Measurements from ENCODE around the gene CYP4F12. TPM values are rescaled to one million over a fixed set of nuclear protein-coding genes. Genes with fewer than 3 reads are reported as not detected.

The CYP4F12 gene
- polyA plus RNA-seq, 1 experiment, result not detected

- DNase-seq (ENCODE audit: low read depth, low spot score), result no peak
- H3K4me3 ChIP-seq (ENCODE audit: low read depth, low read length), result no peak overlapping the region
- CTCF ChIA-PET, result no interaction called here
- H3K27me3 ChIP-seq (ENCODE audit: control insufficient read depth, insufficient read depth, low read length), result no peaks in the 10 kb centered on the region
- H3K27ac ChIP-seq (ENCODE audit: low read depth, low read length), result no peak overlapping the region
- POLR2A ChIA-PET, result no interaction called here
- no peak for TF ChIP-seq CTCF (IDR thresholded peaks at IDR 0.05; ENCODE audit: low read depth, low read length)
- peaks cover 12% of the 10 kb centered on the region for H3K9me3 ChIP-seq (ENCODE audit: control insufficient read depth, insufficient read depth, low read length)
Observed at GRCh38 chr19:15715642-15716041, 42.8 kb downstream of the CYP4F12 start.

- no peak for DNase-seq (ENCODE audit: low read depth, low spot score)
- no peak overlapping the region for H3K27ac ChIP-seq (ENCODE audit: low read depth, low read length)
- H3K9me3 ChIP-seq (ENCODE audit: control insufficient read depth, insufficient read depth, low read length), result peaks cover 13% of the 10 kb centered on the region
- no peak overlapping the region for H3K4me3 ChIP-seq (ENCODE audit: low read depth, low read length)
- H3K27me3 ChIP-seq (ENCODE audit: control insufficient read depth, insufficient read depth, low read length), result no peaks in the 10 kb centered on the region
- ChIA-PET POLR2A (no interaction called here), CTCF (no interaction called here)
- no peak for TF ChIP-seq CTCF (IDR thresholded peaks at IDR 0.05; ENCODE audit: low read depth, low read length)
Observed at GRCh38 chr19:15717809-15718208, 44.9 kb downstream of the CYP4F12 start.

DNA sequence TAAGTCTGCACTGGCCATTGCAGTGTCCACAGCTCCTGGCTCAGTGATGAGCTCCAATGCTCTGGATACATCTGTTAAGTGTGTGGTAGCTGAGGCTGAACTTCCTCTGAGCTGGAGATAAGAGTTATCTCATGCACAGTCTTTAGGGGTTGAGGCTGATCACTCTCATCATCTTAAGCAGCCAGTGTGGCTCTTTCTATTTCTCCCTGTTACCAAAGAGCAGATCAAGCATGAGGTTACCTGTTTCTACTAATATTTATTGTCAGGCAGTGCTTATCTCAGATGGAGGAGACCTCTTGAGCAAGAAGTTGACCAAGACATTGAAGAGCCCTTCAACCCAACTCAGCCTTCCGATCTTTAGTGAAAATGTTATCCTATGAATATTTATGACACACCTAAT is 48.4 kb downstream of the CYP4F12 start:
- POLR2A ChIA-PET, result no interaction called here
- Histone ChIP-seq H3K9me3 (ENCODE audit: control insufficient read depth, insufficient read depth, low read length) (peaks cover 19% of the 10 kb centered on the region), H3K27ac (ENCODE audit: low read depth, low read length) (no peak overlapping the region), H3K4me3 (ENCODE audit: low read depth, low read length) (no peak overlapping the region), H3K27me3 (ENCODE audit: control insufficient read depth, insufficient read depth, low read length) (no peaks in the 10 kb centered on the region)
- CTCF ChIA-PET, result no interaction called here
- DNase-seq (ENCODE audit: low read depth, low spot score), result no peak
- no peak for TF ChIP-seq CTCF (IDR thresholded peaks at IDR 0.05; ENCODE audit: low read depth, low read length)

DNA sequence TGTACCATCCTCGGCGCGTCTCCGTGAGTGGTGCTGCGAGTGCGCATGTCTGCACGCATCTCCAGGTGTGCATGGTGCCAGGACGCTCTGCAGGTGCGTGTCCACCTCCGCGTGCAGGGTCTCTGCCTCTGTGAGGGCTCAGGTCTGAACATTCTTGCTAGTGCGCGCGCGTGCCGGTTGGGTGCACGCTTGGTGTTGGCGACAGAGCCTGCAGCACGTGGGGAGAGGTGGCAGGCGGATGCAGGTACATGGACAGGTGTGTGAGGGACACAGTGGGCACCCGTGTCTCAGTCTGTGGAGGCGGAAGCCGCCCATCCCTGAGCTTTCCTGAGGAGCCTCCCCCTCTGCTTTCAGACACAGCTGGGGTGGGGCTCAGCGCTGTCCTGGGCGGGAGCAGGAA is 50.1 kb downstream of the CYP4F12 start:
- CTCF ChIA-PET, result no interaction called here
- Histone ChIP-seq H3K27ac (ENCODE audit: low read depth, low read length) (no peak overlapping the region), H3K4me3 (ENCODE audit: low read depth, low read length) (no peak overlapping the region), H3K27me3 (ENCODE audit: control insufficient read depth, insufficient read depth, low read length) (no peaks in the 10 kb centered on the region), H3K9me3 (ENCODE audit: control insufficient read depth, insufficient read depth, low read length) (peaks cover 10% of the 10 kb centered on the region)
- TF ChIP-seq CTCF (IDR thresholded peaks at IDR 0.05; ENCODE audit: low read depth, low read length), result no peak
- no peak for DNase-seq (ENCODE audit: low read depth, low spot score)
- POLR2A ChIA-PET, result no interaction called here

DNA sequence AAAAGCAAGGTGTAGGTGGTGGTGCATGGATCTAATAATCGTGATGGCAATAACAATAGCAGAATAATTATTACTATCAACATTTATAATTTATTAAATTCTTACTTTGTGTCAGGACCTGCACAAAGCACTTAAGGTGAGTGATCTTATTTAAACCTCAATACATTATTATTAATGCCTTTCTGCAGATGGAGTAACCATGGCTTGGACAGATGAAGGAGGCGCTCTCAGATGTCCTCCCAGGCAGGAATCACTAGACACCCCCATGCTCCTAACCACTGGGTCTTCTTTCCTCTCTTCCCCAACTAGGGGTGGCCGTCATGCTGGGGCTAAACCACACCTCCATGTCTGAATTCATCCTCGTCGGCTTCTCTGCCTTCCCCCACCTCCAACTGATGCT is 54.8 kb downstream of the CYP4F12 start, which contains the start of gene OR10H2:
Gene OR10H2 (plus strand): TSS at position 301 of the 400 bp plus-strand sequence. CDS start 20 bp downstream, at position 321.
- Histone ChIP-seq H3K4me3 (ENCODE audit: low read depth, low read length) (no peak within 1 kb of the TSS), H3K27ac (ENCODE audit: low read depth, low read length) (no peak within 1 kb of the TSS), H3K9me3 (ENCODE audit: control insufficient read depth, insufficient read depth, low read length) (peaks cover 13% of the 10 kb centered on the region), H3K27me3 (ENCODE audit: control insufficient read depth, insufficient read depth, low read length) (no peaks in the 10 kb centered on the region)
- no peak for DNase-seq (ENCODE audit: low read depth, low spot score)
- CTCF ChIA-PET, result no interaction called here
- TF ChIP-seq CTCF (IDR thresholded peaks at IDR 0.05; ENCODE audit: low read depth, low read length), result no peak
- POLR2A ChIA-PET, result no interaction called here

All from AG04450 (cell line).